NT2/D1 (cell line): Measurements from ENCODE around the gene ANKUB1.

Source experiments
- DNase-seq: peaks from one replicate; pipeline ENCODE4 v3.0.0-alpha.2; 2011; ENCODE audit warnings: low read depth, low spot score
- H3K27me3 ChIP-seq: 2 replicates; pipeline ENCODE4 v1.6.0; 2011; ENCODE audit warnings: mild to moderate bottlenecking; ENCODE audit not compliant: insufficient read length, insufficient read depth
- H3K36me3 ChIP-seq: 2 replicates; pipeline ENCODE4 v1.6.1; 2011; ENCODE audit warnings: mild to moderate bottlenecking, low read length, mixed read lengths; ENCODE audit not compliant: insufficient read depth, insufficient read length
- H3K4me1 ChIP-seq: 2 replicates; pipeline ENCODE4 v1.5.1; 2011; ENCODE audit not compliant: insufficient read depth, insufficient read length
- H3K4me3 ChIP-seq: 2 replicates; pipeline ENCODE4 v1.5.1; 2011; ENCODE audit warnings: low read depth; ENCODE audit not compliant: insufficient read length
- H3K9ac ChIP-seq: 2 replicates; pipeline ENCODE4 v1.6.0; 2011; ENCODE audit warnings: low read depth; ENCODE audit not compliant: insufficient read length
- H3K9me3 ChIP-seq: 2 replicates; pipeline ENCODE4 v1.5.1; 2011; ENCODE audit warnings: mild to moderate bottlenecking, low read length; ENCODE audit not compliant: insufficient read depth
- SUZ12 ChIP-seq: IDR thresholded peaks from 2 replicates; pipeline ENCODE4 v1.6.1; 2011; ENCODE audit not compliant: insufficient read length, insufficient read depth; ENCODE audit errors: extremely low read depth
- YY1 ChIP-seq: IDR thresholded peaks from 2 replicates; pipeline ENCODE4 v1.6.1; 2011; ENCODE audit not compliant: insufficient read length, insufficient read depth
- ZNF274 ChIP-seq: IDR thresholded peaks from 2 replicates; pipeline ENCODE4 v1.6.1; 2011; ENCODE audit warnings: mild to moderate bottlenecking, low read depth, low read length

The ANKUB1 gene

GRCh38 chr3:149828390-149828789 lies 36.0 kb upstream of the ANKUB1 start:
- H3K4me3 ChIP-seq, result no peak overlapping the region
- no peaks in the 10 kb centered on the region for H3K4me1 ChIP-seq
- no peak for DNase-seq
- H3K9ac ChIP-seq, result no peak overlapping the region
- H3K9me3 ChIP-seq, result peaks cover 29% of the 10 kb centered on the region
- no peaks in the 10 kb centered on the region for H3K27me3 ChIP-seq
- no peaks in the 10 kb centered on the region for H3K36me3 ChIP-seq
- no peak for TF ChIP-seq ZNF274
- no peak for TF ChIP-seq SUZ12
- TF ChIP-seq YY1, result no peak

- Histone ChIP-seq H3K9ac (no peak overlapping the region), H3K36me3 (no peaks in the 10 kb centered on the region), H3K9me3 (peaks cover 11% of the 10 kb centered on the region), H3K4me3 (no peak overlapping the region), H3K27me3 (no peaks in the 10 kb centered on the region), H3K4me1 (no peaks in the 10 kb centered on the region)
- no peak for DNase-seq
- no peak for TF ChIP-seq YY1
- no peak for TF ChIP-seq ZNF274
- no peak for TF ChIP-seq SUZ12
Measured at GRCh38 chr3:149826636-149827035, 34.3 kb upstream of the ANKUB1 start.

- no peak for DNase-seq
- Histone ChIP-seq H3K9ac (no peak overlapping the region), H3K4me3 (no peak overlapping the region), H3K27me3 (no peaks in the 10 kb centered on the region), H3K4me1 (no peaks in the 10 kb centered on the region), H3K36me3 (no peaks in the 10 kb centered on the region), H3K9me3 (no peaks in the 10 kb centered on the region)
- TF ChIP-seq SUZ12 (no peak), YY1 (no peak)
Measured at GRCh38 chr3:149820183-149820582, 27.8 kb upstream of the ANKUB1 start.

- Histone ChIP-seq H3K9me3 (no peaks in the 10 kb centered on the region), H3K27me3 (no peaks in the 10 kb centered on the region), H3K4me1 (no peaks in the 10 kb centered on the region), H3K36me3 (no peaks in the 10 kb centered on the region), H3K9ac (no peak overlapping the region), H3K4me3 (no peak overlapping the region)
- DNase-seq, result no peak
- TF ChIP-seq ZNF274, result no peak
- no peak for TF ChIP-seq YY1
- TF ChIP-seq SUZ12, result no peak
Measured at GRCh38 chr3:149819432-149819831, 27.1 kb upstream of the ANKUB1 start.

- H3K9me3 ChIP-seq, result no peaks in the 10 kb centered on the region
- no peaks in the 10 kb centered on the region for H3K4me1 ChIP-seq
- H3K9ac ChIP-seq, result no peak overlapping the region
- H3K36me3 ChIP-seq, result no peaks in the 10 kb centered on the region
- TF ChIP-seq ZNF274, result no peak
- TF ChIP-seq YY1, result no peak
- TF ChIP-seq SUZ12, result no peak
- H3K27me3 ChIP-seq, result no peaks in the 10 kb centered on the region
- DNase-seq, result no peak
- no peak overlapping the region for H3K4me3 ChIP-seq
Measured at GRCh38 chr3:149816986-149817385, 24.6 kb upstream of the ANKUB1 start.

- Histone ChIP-seq H3K9ac (no peak overlapping the region), H3K4me1 (no peaks in the 10 kb centered on the region), H3K9me3 (no peaks in the 10 kb centered on the region), H3K36me3 (no peaks in the 10 kb centered on the region), H3K27me3 (no peaks in the 10 kb centered on the region), H3K4me3 (no peak overlapping the region)
- no peak for DNase-seq
- no peak for TF ChIP-seq SUZ12
- no peak for TF ChIP-seq YY1
- TF ChIP-seq ZNF274, result no peak
Measured at GRCh38 chr3:149816311-149816710, 24.0 kb upstream of the ANKUB1 start.

- H3K36me3 ChIP-seq, result no peaks in the 10 kb centered on the region
- TF ChIP-seq ZNF274, result no peak
- no peak for TF ChIP-seq YY1
- TF ChIP-seq SUZ12, result no peak
- no peaks in the 10 kb centered on the region for H3K4me1 ChIP-seq
- no peaks in the 10 kb centered on the region for H3K9me3 ChIP-seq
- DNase-seq, result no peak
- no peaks in the 10 kb centered on the region for H3K27me3 ChIP-seq
- no peak overlapping the region for H3K4me3 ChIP-seq
- H3K9ac ChIP-seq, result no peak overlapping the region
Measured at GRCh38 chr3:149815728-149816127, 23.4 kb upstream of the ANKUB1 start.

- no peak for DNase-seq
- Histone ChIP-seq H3K36me3 (no peaks in the 10 kb centered on the region), H3K27me3 (no peaks in the 10 kb centered on the region), H3K9ac (no peak overlapping the region), H3K4me3 (no peak overlapping the region), H3K9me3 (no peaks in the 10 kb centered on the region), H3K4me1 (no peaks in the 10 kb centered on the region)
- TF ChIP-seq ZNF274, result no peak
- no peak for TF ChIP-seq SUZ12
- no peak for TF ChIP-seq YY1
Measured at GRCh38 chr3:149815321-149815720, 23.0 kb upstream of the ANKUB1 start.
